ENCODE measurements around the gene ACOT11.

ACOT11 gene

DNA sequence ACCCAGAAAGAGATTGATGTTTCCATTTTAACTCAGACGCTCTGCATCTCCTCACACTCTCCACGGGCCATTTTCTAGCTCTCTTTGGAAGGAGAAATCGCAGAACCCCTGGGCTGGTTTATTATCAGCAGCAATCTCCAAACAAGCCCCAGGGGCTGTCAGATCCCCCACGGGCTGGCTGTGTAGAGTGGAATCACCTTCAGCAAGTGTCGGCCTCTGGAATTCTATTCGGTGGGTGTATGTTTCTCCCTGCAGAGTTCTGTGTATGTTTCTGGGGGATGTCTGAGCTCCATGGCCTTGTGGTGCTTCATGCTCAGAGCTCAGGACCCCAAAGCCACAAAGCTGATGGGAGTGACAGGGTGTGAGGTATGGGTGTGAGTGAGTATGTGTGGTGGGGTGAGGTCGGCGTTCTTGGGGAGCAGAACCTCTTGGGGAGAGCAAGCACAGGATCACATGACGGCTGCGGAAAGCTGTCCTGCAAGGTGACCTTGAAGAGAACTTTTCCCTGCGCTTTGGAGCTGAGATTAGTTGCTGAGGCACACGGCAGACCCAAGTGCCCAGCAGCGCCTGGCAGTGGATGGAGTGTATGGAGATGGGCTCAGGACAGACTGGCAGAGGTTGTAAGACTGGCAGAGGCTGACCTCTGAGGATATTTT lies 489 bp downstream of the ACOT11 start:
- Histone ChIP-seq H3K4me3 (ENCODE audit: insufficient read depth, low read depth, low read length) (no peak overlapping the region), H3K36me3 (ENCODE audit: control insufficient read depth, insufficient read depth, low read length) (no peaks in the 10 kb centered on the region), H3K27me3 (ENCODE audit: control insufficient read depth, insufficient read depth, low read length, poor library complexity, severe bottlenecking) (no peaks in the 10 kb centered on the region), H3K4me1 (ENCODE audit: control insufficient read depth, insufficient read depth, low read length) (peaks cover 16% of the 10 kb centered on the region), H3K9me3 (ENCODE audit: control insufficient read depth, low read length) (no peaks in the 10 kb centered on the region), H3K27ac (ENCODE audit: insufficient read depth, low read depth, low read length, poor library complexity, severe bottlenecking) (no peak overlapping the region)
- WGBS, 2 experiments: 90 to 91% methylated on average over 13 of the region's 13 CpGs

DNA sequence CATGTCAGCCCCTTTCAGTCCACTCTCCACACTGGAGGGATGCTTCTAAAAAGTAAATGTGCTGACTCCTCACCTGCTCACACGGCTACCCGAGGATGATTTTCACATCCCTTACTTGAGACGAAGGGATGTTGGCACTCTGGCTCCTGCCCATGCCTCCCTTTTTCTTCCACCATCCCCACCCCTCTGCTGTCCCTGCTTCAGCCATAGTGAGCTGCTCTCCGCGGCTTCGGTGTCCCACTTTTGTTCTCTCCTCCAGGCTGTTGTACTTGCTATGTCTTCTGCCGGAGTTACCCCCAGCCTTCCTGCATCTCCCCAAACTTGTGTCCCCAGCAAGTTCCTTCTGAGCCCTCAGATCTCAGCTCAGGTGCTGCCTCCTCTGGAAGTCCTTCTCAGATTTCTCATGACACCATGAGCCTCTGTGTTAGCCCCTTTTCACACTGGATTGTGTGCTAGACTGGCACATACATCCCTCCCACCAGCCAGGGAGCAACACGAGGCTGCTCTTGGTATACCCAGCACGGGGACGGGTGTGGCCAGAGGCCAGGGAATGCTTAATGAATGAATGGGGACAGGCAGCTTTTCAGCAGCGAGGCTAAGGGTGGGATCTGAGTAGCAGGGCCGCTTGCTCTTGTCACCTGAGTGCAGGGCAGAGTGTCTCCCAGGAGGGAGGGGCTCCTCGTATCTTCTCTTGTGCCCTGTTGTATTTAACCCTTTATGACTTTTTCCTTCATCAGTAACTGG lies 1.3 kb downstream of the ACOT11 start:
- Histone ChIP-seq H3K36me3 (ENCODE audit: control insufficient read depth, insufficient read depth, low read length) (no peaks in the 10 kb centered on the region), H3K27me3 (ENCODE audit: control insufficient read depth, insufficient read depth, low read length, poor library complexity, severe bottlenecking) (no peaks in the 10 kb centered on the region), H3K9me3 (ENCODE audit: control insufficient read depth, low read length) (no peaks in the 10 kb centered on the region), H3K4me1 (ENCODE audit: control insufficient read depth, insufficient read depth, low read length) (peaks cover 16% of the 10 kb centered on the region), H3K4me3 (ENCODE audit: insufficient read depth, low read depth, low read length) (no peak overlapping the region), H3K27ac (ENCODE audit: insufficient read depth, low read depth, low read length, poor library complexity, severe bottlenecking) (no peak overlapping the region)
- 74 to 77% methylated on average over 13 of the region's 13 CpGs for WGBS, 2 experiments

GRCh38 chr1:54551891-54552290 lies 3.9 kb downstream of the ACOT11 start:
- WGBS, 2 experiments: 92 to 97% methylated on average over 3 of the region's 3 CpGs
- Histone ChIP-seq H3K36me3 (ENCODE audit: control insufficient read depth, insufficient read depth, low read length) (no peaks in the 10 kb centered on the region), H3K27ac (ENCODE audit: insufficient read depth, low read depth, low read length, poor library complexity, severe bottlenecking) (no peak overlapping the region), H3K4me1 (ENCODE audit: control insufficient read depth, insufficient read depth, low read length) (peaks cover 16% of the 10 kb centered on the region), H3K4me3 (ENCODE audit: insufficient read depth, low read depth, low read length) (no peak overlapping the region), H3K9me3 (ENCODE audit: control insufficient read depth, low read length) (no peaks in the 10 kb centered on the region), H3K27me3 (ENCODE audit: control insufficient read depth, insufficient read depth, low read length, poor library complexity, severe bottlenecking) (no peaks in the 10 kb centered on the region)

- Histone ChIP-seq H3K4me1 (ENCODE audit: control insufficient read depth, insufficient read depth, low read length) (peaks cover 5% of the 10 kb centered on the region), H3K27ac (ENCODE audit: insufficient read depth, low read depth, low read length, poor library complexity, severe bottlenecking) (no peak overlapping the region), H3K36me3 (ENCODE audit: control insufficient read depth, insufficient read depth, low read length) (no peaks in the 10 kb centered on the region), H3K27me3 (ENCODE audit: control insufficient read depth, insufficient read depth, low read length, poor library complexity, severe bottlenecking) (no peaks in the 10 kb centered on the region), H3K4me3 (ENCODE audit: insufficient read depth, low read depth, low read length) (no peak overlapping the region), H3K9me3 (ENCODE audit: control insufficient read depth, low read length) (no peaks in the 10 kb centered on the region)
- WGBS, 2 experiments: 93 to 94% methylated on average over 6 to 8 of the region's 8 CpGs
Measured at GRCh38 chr1:54553602-54554313, 5.7 kb downstream of the ACOT11 start.

DNA sequence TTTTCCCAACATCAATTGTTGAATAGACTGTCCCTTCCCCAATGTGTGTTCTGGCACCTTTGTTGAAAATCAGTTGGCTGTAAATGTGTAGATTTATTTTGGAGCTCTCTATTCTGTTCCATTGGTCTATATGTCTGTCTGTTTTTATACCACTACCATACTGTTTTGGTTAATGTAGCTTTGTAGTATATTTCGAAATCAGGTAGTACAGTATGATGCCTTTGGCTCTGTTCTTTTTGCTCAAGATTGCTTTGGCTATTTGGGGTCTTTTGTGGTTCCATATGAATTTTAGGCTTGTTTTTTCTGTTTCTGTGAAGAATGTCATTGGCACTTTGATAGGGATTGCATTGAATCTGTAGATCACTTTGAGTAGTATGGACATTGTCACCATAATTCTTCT lies 8.1 kb downstream of the ACOT11 start:
- Histone ChIP-seq H3K4me3 (ENCODE audit: insufficient read depth, low read depth, low read length) (no peak overlapping the region), H3K9me3 (ENCODE audit: control insufficient read depth, low read length) (no peaks in the 10 kb centered on the region), H3K27me3 (ENCODE audit: control insufficient read depth, insufficient read depth, low read length, poor library complexity, severe bottlenecking) (no peaks in the 10 kb centered on the region), H3K36me3 (ENCODE audit: control insufficient read depth, insufficient read depth, low read length) (no peaks in the 10 kb centered on the region), H3K27ac (ENCODE audit: insufficient read depth, low read depth, low read length, poor library complexity, severe bottlenecking) (no peak overlapping the region), H3K4me1 (ENCODE audit: control insufficient read depth, insufficient read depth, low read length) (peaks cover 3% of the 10 kb centered on the region)
- 89 to 94% methylated on average over 1 of the region's 1 CpG for WGBS, 2 experiments

DNA sequence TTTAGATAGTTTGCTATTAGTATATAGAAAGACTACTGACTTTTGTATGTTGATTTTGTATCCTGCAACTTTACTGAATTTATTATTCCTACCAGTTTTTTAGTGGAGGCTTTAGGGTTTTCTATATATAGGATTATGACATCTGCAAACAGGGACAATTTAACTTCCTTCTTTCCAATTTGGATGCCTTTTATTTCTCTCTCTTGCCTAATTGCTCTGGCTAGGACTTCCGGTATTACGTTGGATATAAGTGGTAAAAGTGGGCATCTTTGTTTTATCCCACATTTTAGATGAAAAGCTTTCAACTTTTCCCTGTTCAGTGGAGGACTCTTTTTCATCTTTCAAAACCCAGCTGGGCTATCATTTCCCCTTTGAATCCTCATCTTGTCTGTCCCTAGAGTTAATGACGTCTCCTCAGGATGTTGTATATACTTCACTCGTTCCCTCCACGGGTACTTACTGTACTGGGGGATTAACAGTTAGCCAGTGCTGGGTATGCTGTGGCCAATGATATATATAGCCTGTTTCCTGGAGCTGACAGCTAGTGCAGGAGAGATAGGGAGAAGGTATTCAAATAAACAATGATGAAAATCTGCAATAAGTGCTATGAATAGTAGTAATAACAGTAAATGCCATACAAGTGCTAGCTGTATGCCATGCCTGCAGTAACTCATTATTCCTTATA lies 9.8 kb downstream of the ACOT11 start:
- H3K4me1 ChIP-seq (ENCODE audit: control insufficient read depth, insufficient read depth, low read length): peaks cover 3% of the 10 kb centered on the region
- H3K36me3 ChIP-seq (ENCODE audit: control insufficient read depth, insufficient read depth, low read length): no peaks in the 10 kb centered on the region
- WGBS, 2 experiments: 94 to 95% methylated on average over 3 to 5 of the region's 5 CpGs
- H3K27me3 ChIP-seq (ENCODE audit: control insufficient read depth, insufficient read depth, low read length, poor library complexity, severe bottlenecking): no peaks in the 10 kb centered on the region
- H3K27ac ChIP-seq (ENCODE audit: insufficient read depth, low read depth, low read length, poor library complexity, severe bottlenecking): no peak overlapping the region
- H3K9me3 ChIP-seq (ENCODE audit: control insufficient read depth, low read length): no peaks in the 10 kb centered on the region
- no peak overlapping the region for H3K4me3 ChIP-seq (ENCODE audit: insufficient read depth, low read depth, low read length)

DNA sequence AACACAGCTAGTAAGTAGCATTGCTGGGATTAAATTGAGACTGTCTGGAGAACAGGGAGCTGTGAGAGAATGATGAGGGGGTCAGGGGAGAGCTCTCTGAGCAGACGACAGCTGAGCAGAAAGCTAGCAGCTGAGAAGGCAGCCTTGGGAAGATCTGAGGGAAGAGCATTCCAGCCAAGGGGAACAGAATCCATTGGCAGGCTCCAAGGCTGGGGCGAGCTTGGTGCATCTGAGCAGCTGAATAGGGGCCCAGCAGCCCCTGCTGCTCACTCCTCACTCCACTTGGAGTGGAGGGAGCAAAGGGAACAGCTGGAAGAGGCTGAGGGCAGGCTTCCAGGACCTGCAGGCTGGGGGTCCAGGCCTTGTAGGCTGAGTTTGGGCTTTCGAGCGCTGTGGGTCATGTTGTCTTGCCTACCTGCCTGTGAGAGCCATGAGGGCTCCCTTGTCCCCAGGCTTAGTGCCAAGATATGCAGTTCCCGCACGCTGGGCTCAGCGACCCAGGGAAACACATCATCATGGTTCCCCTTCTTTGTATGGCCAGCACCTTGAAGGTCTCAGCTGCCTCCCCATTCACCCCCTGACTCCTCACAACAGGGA lies 10.5 kb downstream of the ACOT11 start:
- H3K4me3 ChIP-seq (ENCODE audit: insufficient read depth, low read depth, low read length): no peak overlapping the region
- peaks cover 3% of the 10 kb centered on the region for H3K4me1 ChIP-seq (ENCODE audit: control insufficient read depth, insufficient read depth, low read length)
- H3K27ac ChIP-seq (ENCODE audit: insufficient read depth, low read depth, low read length, poor library complexity, severe bottlenecking): no peak overlapping the region
- no peaks in the 10 kb centered on the region for H3K9me3 ChIP-seq (ENCODE audit: control insufficient read depth, low read length)
- H3K36me3 ChIP-seq (ENCODE audit: control insufficient read depth, insufficient read depth, low read length): no peaks in the 10 kb centered on the region
- 84 to 89% methylated on average over 7 of the region's 7 CpGs for WGBS, 2 experiments
- no peaks in the 10 kb centered on the region for H3K27me3 ChIP-seq (ENCODE audit: control insufficient read depth, insufficient read depth, low read length, poor library complexity, severe bottlenecking)

- H3K36me3 ChIP-seq (ENCODE audit: control insufficient read depth, insufficient read depth, low read length): no peaks in the 10 kb centered on the region
- WGBS, 2 experiments: 95% methylated on average over 9 of the region's 9 CpGs
- no peak overlapping the region for H3K27ac ChIP-seq (ENCODE audit: insufficient read depth, low read depth, low read length, poor library complexity, severe bottlenecking)
- H3K27me3 ChIP-seq (ENCODE audit: control insufficient read depth, insufficient read depth, low read length, poor library complexity, severe bottlenecking): no peaks in the 10 kb centered on the region
- no peaks in the 10 kb centered on the region for H3K9me3 ChIP-seq (ENCODE audit: control insufficient read depth, low read length)
- peaks cover 3% of the 10 kb centered on the region for H3K4me1 ChIP-seq (ENCODE audit: control insufficient read depth, insufficient read depth, low read length)
- H3K4me3 ChIP-seq (ENCODE audit: insufficient read depth, low read depth, low read length): no peak overlapping the region
Measured at GRCh38 chr1:54559111-54559548, 11.1 kb downstream of the ACOT11 start.

- Histone ChIP-seq H3K4me3 (ENCODE audit: insufficient read depth, low read depth, low read length) (no peak overlapping the region), H3K4me1 (ENCODE audit: control insufficient read depth, insufficient read depth, low read length) (peaks cover 3% of the 10 kb centered on the region), H3K27ac (ENCODE audit: insufficient read depth, low read depth, low read length, poor library complexity, severe bottlenecking) (no peak overlapping the region), H3K27me3 (ENCODE audit: control insufficient read depth, insufficient read depth, low read length, poor library complexity, severe bottlenecking) (no peaks in the 10 kb centered on the region), H3K36me3 (ENCODE audit: control insufficient read depth, insufficient read depth, low read length) (no peaks in the 10 kb centered on the region), H3K9me3 (ENCODE audit: control insufficient read depth, low read length) (no peaks in the 10 kb centered on the region)
- 92 to 94% methylated on average over 3 of the region's 3 CpGs for WGBS, 2 experiments
Measured at GRCh38 chr1:54559771-54560231, 11.8 kb downstream of the ACOT11 start.
